Ectodermal cell (in vitro differentiated cells): ENCODE results near the gene EPHA7.

Experiments used
- H3K27ac ChIP-seq: 2 replicates; pipeline ENCODE4 v1.7.0; 2013; ENCODE audit warnings: mild to moderate bottlenecking, low read depth, low read length; ENCODE audit not compliant: insufficient read depth, poor library complexity, severe bottlenecking
- H3K27me3 ChIP-seq: 2 replicates; pipeline ENCODE4 v1.7.0; 2013; ENCODE audit warnings: mild to moderate bottlenecking, low read length; ENCODE audit not compliant: insufficient read depth, control insufficient read depth, poor library complexity, severe bottlenecking
- H3K36me3 ChIP-seq: one replicate; pipeline ENCODE4 v1.7.0; 2013; ENCODE audit warnings: low read length; ENCODE audit not compliant: control insufficient read depth, insufficient read depth
- H3K4me1 ChIP-seq: one replicate; pipeline ENCODE4 v1.7.0; 2013; ENCODE audit warnings: low read length; ENCODE audit not compliant: control insufficient read depth, insufficient read depth
- H3K4me3 ChIP-seq: 2 replicates; pipeline ENCODE4 v1.7.0; 2013; ENCODE audit warnings: low read depth, low read length, control low read depth; ENCODE audit not compliant: insufficient read depth
- H3K9me3 ChIP-seq: 2 replicates; pipeline ENCODE4 v1.7.0; 2013; ENCODE audit warnings: mild to moderate bottlenecking, low read length, moderate library complexity; ENCODE audit not compliant: control insufficient read depth
- WGBS, 2 experiments: methylation state at CpG; one replicate each; pipeline ENCODE4 v1.1.7; 2013; ENCODE audit warnings: missing lambda C conversion rate in 2 of 2; 5-methylcytosine and 5-hydroxymethylcytosine counted together

The EPHA7 gene

GRCh38 chr6:93304505-93304904 is 114.9 kb downstream of the EPHA7 start:
- Histone ChIP-seq H3K27me3 (no peaks in the 10 kb centered on the region), H3K36me3 (no peaks in the 10 kb centered on the region), H3K4me1 (no peaks in the 10 kb centered on the region), H3K27ac (no peak overlapping the region), H3K4me3 (no peak overlapping the region), H3K9me3 (no peaks in the 10 kb centered on the region)
- WGBS, 2 experiments = 77 to 91% methylated on average over 1 of the region's 1 CpG

GRCh38 chr6:93300661-93301060 is 118.7 kb downstream of the EPHA7 start:
- H3K27me3 ChIP-seq = no peaks in the 10 kb centered on the region
- no peaks in the 10 kb centered on the region for H3K36me3 ChIP-seq
- no peak overlapping the region for H3K27ac ChIP-seq
- H3K9me3 ChIP-seq = no peaks in the 10 kb centered on the region
- 93 to 96% methylated on average over 3 of the region's 3 CpGs for WGBS, 2 experiments
- H3K4me1 ChIP-seq = no peaks in the 10 kb centered on the region
- H3K4me3 ChIP-seq = no peak overlapping the region

- no peak overlapping the region for H3K4me3 ChIP-seq
- WGBS, 2 experiments = 63% methylated on average over 3 of the region's 3 CpGs
- H3K36me3 ChIP-seq = no peaks in the 10 kb centered on the region
- H3K9me3 ChIP-seq = no peaks in the 10 kb centered on the region
- no peaks in the 10 kb centered on the region for H3K27me3 ChIP-seq
- no peaks in the 10 kb centered on the region for H3K4me1 ChIP-seq
- no peak overlapping the region for H3K27ac ChIP-seq
Measured at GRCh38 chr6:93299622-93300021, 119.7 kb downstream of the EPHA7 start.

GRCh38 chr6:93295631-93296030 is 123.7 kb downstream of the EPHA7 start:
- Histone ChIP-seq H3K4me3 (no peak overlapping the region), H3K36me3 (no peaks in the 10 kb centered on the region), H3K9me3 (no peaks in the 10 kb centered on the region), H3K4me1 (no peaks in the 10 kb centered on the region), H3K27me3 (no peaks in the 10 kb centered on the region), H3K27ac (no peak overlapping the region)

- H3K4me3 ChIP-seq = no peak overlapping the region
- 82 to 94% methylated on average over 1 of the region's 2 CpGs for WGBS, 2 experiments
- no peak overlapping the region for H3K27ac ChIP-seq
- H3K27me3 ChIP-seq = no peaks in the 10 kb centered on the region
- H3K4me1 ChIP-seq = no peaks in the 10 kb centered on the region
- no peaks in the 10 kb centered on the region for H3K9me3 ChIP-seq
- H3K36me3 ChIP-seq = no peaks in the 10 kb centered on the region
Measured at GRCh38 chr6:93294879-93295278, 124.5 kb downstream of the EPHA7 start.

GRCh38 chr6:93293872-93294271 is 125.5 kb downstream of the EPHA7 start:
- H3K4me1 ChIP-seq = no peaks in the 10 kb centered on the region
- H3K27me3 ChIP-seq = no peaks in the 10 kb centered on the region
- no peaks in the 10 kb centered on the region for H3K36me3 ChIP-seq
- no peak overlapping the region for H3K4me3 ChIP-seq
- 95 to 96% methylated on average over 5 to 6 of the region's 6 CpGs for WGBS, 2 experiments
- H3K9me3 ChIP-seq = no peaks in the 10 kb centered on the region
- no peak overlapping the region for H3K27ac ChIP-seq

- Histone ChIP-seq H3K4me3 (no peak overlapping the region), H3K4me1 (no peaks in the 10 kb centered on the region), H3K27me3 (no peaks in the 10 kb centered on the region), H3K27ac (no peak overlapping the region), H3K36me3 (no peaks in the 10 kb centered on the region), H3K9me3 (no peaks in the 10 kb centered on the region)
- WGBS, 2 experiments = 94 to 98% methylated on average over 4 of the region's 4 CpGs
Measured at GRCh38 chr6:93293460-93293859, 125.9 kb downstream of the EPHA7 start.

GRCh38 chr6:93282521-93283031 is 136.8 kb downstream of the EPHA7 start:
- H3K27ac ChIP-seq = no peak overlapping the region
- no peaks in the 10 kb centered on the region for H3K27me3 ChIP-seq
- no peak overlapping the region for H3K4me3 ChIP-seq
- peaks cover 2% of the 10 kb centered on the region for H3K36me3 ChIP-seq
- H3K9me3 ChIP-seq = no peaks in the 10 kb centered on the region
- 96% methylated on average over 28 of the region's 28 CpGs for WGBS, 2 experiments
- no peaks in the 10 kb centered on the region for H3K4me1 ChIP-seq

- H3K9me3 ChIP-seq = no peaks in the 10 kb centered on the region
- H3K27ac ChIP-seq = no peak overlapping the region
- H3K4me3 ChIP-seq = no peak overlapping the region
- no peaks in the 10 kb centered on the region for H3K4me1 ChIP-seq
- H3K36me3 ChIP-seq = no peaks in the 10 kb centered on the region
- H3K27me3 ChIP-seq = no peaks in the 10 kb centered on the region
Measured at GRCh38 chr6:93278241-93278640, 141.1 kb downstream of the EPHA7 start.

- no peak overlapping the region for H3K4me3 ChIP-seq
- no peak overlapping the region for H3K27ac ChIP-seq
- H3K9me3 ChIP-seq = no peaks in the 10 kb centered on the region
- H3K4me1 ChIP-seq = no peaks in the 10 kb centered on the region
- 75 to 96% methylated on average over 1 to 2 of the region's 2 CpGs for WGBS, 2 experiments
- H3K36me3 ChIP-seq = peaks cover 5% of the 10 kb centered on the region
- H3K27me3 ChIP-seq = no peaks in the 10 kb centered on the region
Measured at GRCh38 chr6:93272896-93273295, 146.5 kb downstream of the EPHA7 start.

GRCh38 chr6:93272211-93272610 is 147.1 kb downstream of the EPHA7 start:
- H3K9me3 ChIP-seq = no peaks in the 10 kb centered on the region
- no peak overlapping the region for H3K27ac ChIP-seq
- peaks cover 5% of the 10 kb centered on the region for H3K36me3 ChIP-seq
- 90 to 97% methylated on average over 4 of the region's 4 CpGs for WGBS, 2 experiments
- H3K4me3 ChIP-seq = no peak overlapping the region
- no peaks in the 10 kb centered on the region for H3K4me1 ChIP-seq
- H3K27me3 ChIP-seq = no peaks in the 10 kb centered on the region
